Loucy (cell line): ENCODE data around the gene TRAPPC2L.

ENCODE experiments used
- EZH2phosphoT487 ChIP-seq: fragments of 200-600 bp; IDR thresholded peaks from 2 replicates; pipeline ENCODE4 v1.6.1; 2018; ENCODE audit warnings: antibody characterized with exemption, mild to moderate bottlenecking, moderate library complexity, borderline replicate concordance
- TF ChIP-seq, protein P1 (sequence below): fragments of 200-600 bp; sonication (generic); conservative IDR thresholded peaks from 2 replicates; pipeline ENCODE4 v1.5.1; 2014; ENCODE audit warnings: mild to moderate bottlenecking, antibody characterized with exemption, low read length

DNA sequence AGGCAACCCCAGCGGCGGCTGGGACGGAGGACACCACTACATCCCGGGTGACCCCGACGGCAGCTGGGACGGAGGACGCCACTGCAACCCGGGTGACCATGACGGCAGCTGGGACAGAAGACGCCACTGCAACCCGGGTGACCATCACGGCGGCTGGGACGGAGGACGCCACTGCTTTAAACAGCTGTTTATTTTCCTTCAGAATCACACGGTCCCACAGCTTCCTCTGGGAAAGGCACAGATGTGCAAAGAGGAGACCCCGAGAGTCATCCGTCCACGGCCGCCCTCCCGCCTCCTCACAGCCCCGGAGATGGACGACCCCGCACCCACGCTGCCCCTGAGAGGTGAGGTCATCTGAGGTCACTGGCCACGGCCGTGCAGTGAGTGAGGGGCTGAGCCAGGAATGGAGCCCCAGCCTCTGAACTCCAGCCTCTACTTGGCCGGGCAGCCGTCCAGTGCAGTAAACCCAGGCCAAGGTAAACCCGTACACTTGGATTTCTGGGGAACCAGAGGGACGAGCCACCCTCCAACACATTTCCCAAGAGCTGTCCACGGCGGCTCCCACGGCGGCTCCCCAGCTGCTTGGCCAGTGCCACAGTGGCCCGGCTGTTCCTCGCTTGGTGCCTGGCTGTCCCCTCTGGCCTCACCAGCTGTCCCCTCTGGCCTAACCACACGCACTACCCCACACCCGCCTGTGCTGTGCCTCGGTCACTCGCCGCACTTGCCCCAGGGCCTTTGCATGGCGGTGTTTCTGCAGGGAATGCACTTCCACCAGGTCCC lies 52.7 kb downstream of the TRAPPC2L start:
- TF ChIP-seq, protein P1, sequence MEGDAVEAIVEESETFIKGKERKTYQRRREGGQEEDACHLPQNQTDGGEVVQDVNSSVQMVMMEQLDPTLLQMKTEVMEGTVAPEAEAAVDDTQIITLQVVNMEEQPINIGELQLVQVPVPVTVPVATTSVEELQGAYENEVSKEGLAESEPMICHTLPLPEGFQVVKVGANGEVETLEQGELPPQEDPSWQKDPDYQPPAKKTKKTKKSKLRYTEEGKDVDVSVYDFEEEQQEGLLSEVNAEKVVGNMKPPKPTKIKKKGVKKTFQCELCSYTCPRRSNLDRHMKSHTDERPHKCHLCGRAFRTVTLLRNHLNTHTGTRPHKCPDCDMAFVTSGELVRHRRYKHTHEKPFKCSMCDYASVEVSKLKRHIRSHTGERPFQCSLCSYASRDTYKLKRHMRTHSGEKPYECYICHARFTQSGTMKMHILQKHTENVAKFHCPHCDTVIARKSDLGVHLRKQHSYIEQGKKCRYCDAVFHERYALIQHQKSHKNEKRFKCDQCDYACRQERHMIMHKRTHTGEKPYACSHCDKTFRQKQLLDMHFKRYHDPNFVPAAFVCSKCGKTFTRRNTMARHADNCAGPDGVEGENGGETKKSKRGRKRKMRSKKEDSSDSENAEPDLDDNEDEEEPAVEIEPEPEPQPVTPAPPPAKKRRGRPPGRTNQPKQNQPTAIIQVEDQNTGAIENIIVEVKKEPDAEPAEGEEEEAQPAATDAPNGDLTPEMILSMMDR: no peak
- no peak for TF ChIP-seq EZH2phosphoT487
